ENCODE data around the gene MYCBPAP.
A peak's percentile ranks its signal among the peaks of the same experiment; 100 is the strongest.

Gene MYCBPAP

GRCh38 chr17:50572541-50572940, 64.3 kb downstream of the MYCBPAP start:
- Histone ChIP-seq H3K27me3 (ENCODE audit: insufficient read depth, low read depth) (peaks cover 30% of the 10 kb centered on the region), H3K4me3 (IDR thresholded peaks at IDR 0.05; ENCODE audit: insufficient read depth, low read depth, low read length) (no peak overlapping the region), H2AFZ (ENCODE audit: low read depth) (no peak overlapping the region)

GRCh38 chr17:50573866-50574611, 65.8 kb downstream of the MYCBPAP start:
- no peaks in the 10 kb centered on the region for H4K20me1 ChIP-seq (ENCODE audit: insufficient read depth)
- no peak overlapping the region for H3K9ac ChIP-seq
- no peaks in the 10 kb centered on the region for H3K36me3 ChIP-seq (ENCODE audit: insufficient read depth)
- no peak overlapping the region for H3K4me2 ChIP-seq
- no peak for TF ChIP-seq CTCF (conservative IDR thresholded peaks at IDR 0.05; ENCODE audit: low read depth, low read length)
- no peaks in the 10 kb centered on the region for H3K79me2 ChIP-seq (ENCODE audit: insufficient read depth, low read depth)
- H3K4me3 ChIP-seq (IDR thresholded peaks at IDR 0.05; ENCODE audit: insufficient read depth, low read depth, low read length) = no peak overlapping the region
- no peaks in the 10 kb centered on the region for H3K4me1 ChIP-seq (ENCODE audit: low read depth, poor library complexity, severe bottlenecking)
- no peak overlapping the region for H3K27ac ChIP-seq
- H2AFZ ChIP-seq (ENCODE audit: low read depth) = no peak overlapping the region
- peaks cover 34% of the 10 kb centered on the region for H3K27me3 ChIP-seq (ENCODE audit: insufficient read depth, low read depth)

More at GRCh38 chr17:50572541-50572940, 64.3 kb downstream of the MYCBPAP start:
- Histone ChIP-seq H3K36me3 (ENCODE audit: insufficient read depth) (no peaks in the 10 kb centered on the region), H3K9ac (no peak overlapping the region), H3K79me2 (ENCODE audit: insufficient read depth, low read depth) (no peaks in the 10 kb centered on the region), H3K4me2 (no peak overlapping the region), H4K20me1 (ENCODE audit: insufficient read depth) (no peaks in the 10 kb centered on the region), H3K4me1 (ENCODE audit: low read depth, poor library complexity, severe bottlenecking) (no peaks in the 10 kb centered on the region), H3K27ac (no peak overlapping the region)
- no peak for TF ChIP-seq CTCF (conservative IDR thresholded peaks at IDR 0.05; ENCODE audit: low read depth, low read length)

- Histone ChIP-seq H3K9ac (no peak overlapping the region), H3K4me1 (ENCODE audit: low read depth, poor library complexity, severe bottlenecking) (no peaks in the 10 kb centered on the region), H3K4me3 (IDR thresholded peaks at IDR 0.05; ENCODE audit: insufficient read depth, low read depth, low read length) (no peak overlapping the region), H3K79me2 (ENCODE audit: insufficient read depth, low read depth) (no peaks in the 10 kb centered on the region), H3K27ac (no peak overlapping the region), H4K20me1 (ENCODE audit: insufficient read depth) (no peaks in the 10 kb centered on the region), H3K4me2 (no peak overlapping the region), H3K36me3 (ENCODE audit: insufficient read depth) (no peaks in the 10 kb centered on the region), H2AFZ (ENCODE audit: low read depth) (no peak overlapping the region), H3K27me3 (ENCODE audit: insufficient read depth, low read depth) (peaks cover 49% of the 10 kb centered on the region)
- peak; percentile 42; the same call in 1 of the 2 replicates for TF ChIP-seq CTCF (conservative IDR thresholded peaks at IDR 0.05; ENCODE audit: low read depth, low read length)
These were observed 67.5 kb downstream of the MYCBPAP start for GRCh38 chr17:50575581-50576210.

GRCh38 chr17:50576864-50577263, 68.6 kb downstream of the MYCBPAP start:
- no peaks in the 10 kb centered on the region for H3K4me1 ChIP-seq (ENCODE audit: low read depth, poor library complexity, severe bottlenecking)
- H4K20me1 ChIP-seq (ENCODE audit: insufficient read depth) = no peaks in the 10 kb centered on the region
- no peaks in the 10 kb centered on the region for H3K36me3 ChIP-seq (ENCODE audit: insufficient read depth)
- H3K9ac ChIP-seq = no peak overlapping the region
- TF ChIP-seq CTCF (conservative IDR thresholded peaks at IDR 0.05; ENCODE audit: low read depth, low read length) = no peak
- peaks cover 60% of the 10 kb centered on the region for H3K27me3 ChIP-seq (ENCODE audit: insufficient read depth, low read depth)
- no peak overlapping the region for H3K27ac ChIP-seq
- H3K79me2 ChIP-seq (ENCODE audit: insufficient read depth, low read depth) = no peaks in the 10 kb centered on the region
- H2AFZ ChIP-seq (ENCODE audit: low read depth) = no peak overlapping the region
- H3K4me3 ChIP-seq (IDR thresholded peaks at IDR 0.05; ENCODE audit: insufficient read depth, low read depth, low read length) = no peak overlapping the region
- no peak overlapping the region for H3K4me2 ChIP-seq
